IMR-90 (cell line): ENCODE data around the gene UBQLN1. TPM values are rescaled to one million over a fixed set of nuclear protein-coding genes. Genes with fewer than 3 reads are reported as not detected.

Source experiments
- ATAC-seq: fragments of 200-7000 bp; cut with Tn5 transposase; 2 replicates; pipeline ENCODE4 v1.9.1; 2020; ENCODE audit warnings: low read depth, mild to moderate bottlenecking, moderate library complexity
- BruUV-seq: library from RNA; stranded (reverse); fragments of 400-500 nt; replicated peaks from 2 replicates; lab custom pipeline; 2021; lab: Mats Ljungman, UMichigan
- CTCF ChIA-PET: fragments of 300-600 bp; formaldehyde crosslinking; extraction: SDS; loops from one replicate; lab custom pipeline; 2021; ENCODE audit warnings: antibody characterized with exemption; lab: Yijun Ruan, JAX
- POLR2A ChIA-PET: fragments of 300-600 bp; sonication (Branson Sonifier 250); formaldehyde crosslinking; loops from one replicate; lab custom pipeline; 2022; ENCODE audit warnings: antibody characterized with exemption; ENCODE audit not compliant: unreplicated experiment; lab: Charles Lee
- DNase-seq: peaks from one replicate; pipeline ENCODE4 v3.0.0; 2013
- H2AFZ ChIP-seq: replicated peaks from 2 replicates; pipeline ENCODE3; 2013; ENCODE audit warnings: low read length, mild to moderate bottlenecking; ENCODE audit not compliant: poor library complexity
- H2AK5ac ChIP-seq: 2 replicates; pipeline ENCODE4 v1.6.1; 2013; ENCODE audit warnings: low read depth, low read length, inconsistent platforms
- H2AK9ac ChIP-seq: replicated peaks from 2 replicates; pipeline ENCODE3; 2013; ENCODE audit warnings: mild to moderate bottlenecking, low read depth, low read length, moderate library complexity; ENCODE audit not compliant: poor library complexity
- H2BK120ac ChIP-seq: 2 replicates; pipeline ENCODE4 v1.6.1; 2013; ENCODE audit warnings: low read depth, low read length, inconsistent platforms
- H2BK15ac ChIP-seq: 3 replicates; pipeline ENCODE4 v1.6.1; 2013; ENCODE audit warnings: low read depth, low read length, inconsistent platforms
- H2BK20ac ChIP-seq: 2 replicates; pipeline ENCODE4 v1.6.1; 2013; ENCODE audit warnings: low read depth, mild to moderate bottlenecking, inconsistent platforms, low read length, moderate library complexity
- H2BK5ac ChIP-seq: 2 replicates; pipeline ENCODE4 v1.6.1; 2013; ENCODE audit warnings: mild to moderate bottlenecking, low read depth, low read length, inconsistent platforms; ENCODE audit not compliant: poor library complexity, severe bottlenecking
- H3K14ac ChIP-seq: replicated peaks from 2 replicates; pipeline ENCODE4 v1.6.1; 2013; ENCODE audit warnings: low read depth, low read length, inconsistent platforms
- H3K18ac ChIP-seq: 2 replicates; pipeline ENCODE4 v1.6.1; 2013; ENCODE audit warnings: low read depth, low read length, control low read depth
- H3K23ac ChIP-seq: 2 replicates; pipeline ENCODE4 v1.6.1; 2013; ENCODE audit warnings: low read depth, low read length, inconsistent platforms
- H3K27ac ChIP-seq: 2 replicates; pipeline ENCODE4 v1.5.1; 2013; ENCODE audit warnings: mild to moderate bottlenecking, control low read depth, low read length; ENCODE audit not compliant: insufficient read depth
- H3K27me3 ChIP-seq: 2 replicates; pipeline ENCODE4 v1.6.1; 2013; ENCODE audit warnings: low read length; ENCODE audit not compliant: control insufficient read depth, insufficient read depth
- H3K36me3 ChIP-seq: 2 replicates; pipeline ENCODE4 v1.6.1; 2013; ENCODE audit warnings: low read length, mixed read lengths; ENCODE audit not compliant: control insufficient read depth, insufficient read depth
- H3K4ac ChIP-seq: 2 replicates; pipeline ENCODE4 v1.6.1; 2013; ENCODE audit warnings: low read depth, low read length, inconsistent platforms
- H3K4me1 ChIP-seq: 2 replicates; pipeline ENCODE4 v1.6.1; 2013; ENCODE audit warnings: low read length, mixed read lengths; ENCODE audit not compliant: control insufficient read depth, insufficient read depth
- H3K4me2 ChIP-seq: 2 replicates; pipeline ENCODE4 v1.6.1; 2013; ENCODE audit warnings: low read depth, mild to moderate bottlenecking, control low read depth, low read length, moderate library complexity
- H3K4me3 ChIP-seq: 2 replicates; pipeline ENCODE4 v1.5.1; 2013; ENCODE audit warnings: low read depth, mild to moderate bottlenecking, control low read depth, low read length, moderate library complexity; ENCODE audit not compliant: insufficient read depth
- H3K56ac ChIP-seq: 2 replicates; pipeline ENCODE4 v1.6.1; 2013; ENCODE audit warnings: low read length, inconsistent platforms; ENCODE audit not compliant: insufficient read depth; ENCODE audit errors: extremely low read depth
- H3K79me1 ChIP-seq, 2 experiments: 2 replicates each; pipeline ENCODE4 v1.6.1; 2013; ENCODE audit warnings: low read length in 2 of 2, inconsistent platforms in 1 of 2, low read depth in 1 of 2
- H3K9ac ChIP-seq: 2 replicates; pipeline ENCODE4 v1.6.1; 2013; ENCODE audit warnings: low read depth, low read length, control low read depth
- H3K9me1 ChIP-seq: 2 replicates; pipeline ENCODE4 v1.6.1; 2013; ENCODE audit warnings: low read length, inconsistent platforms; ENCODE audit not compliant: insufficient read depth
- H3K9me3 ChIP-seq: 2 replicates; pipeline ENCODE4 v1.6.1; 2013; ENCODE audit warnings: low read length; ENCODE audit not compliant: control insufficient read depth, insufficient read depth
- H4K20me1 ChIP-seq: 2 replicates; pipeline ENCODE4 v1.6.1; 2013; ENCODE audit warnings: low read length, inconsistent platforms; ENCODE audit not compliant: insufficient read depth
- H4K5ac ChIP-seq: 2 replicates; pipeline ENCODE4 v1.6.1; 2013; ENCODE audit warnings: mild to moderate bottlenecking, low read depth, low read length, control low read depth
- H4K8ac ChIP-seq, 2 experiments: 2 replicates each; pipeline ENCODE4 v1.6.1; 2013; ENCODE audit warnings: low read depth in 2 of 2, low read length in 2 of 2, control low read depth in 1 of 2, inconsistent platforms in 1 of 2
- H4K91ac ChIP-seq: 2 replicates; pipeline ENCODE4 v1.6.1; 2013; ENCODE audit warnings: low read depth, low read length, inconsistent platforms; ENCODE audit not compliant: insufficient read depth
- BHLHE40 ChIP-seq: fragments of 150-350 bp; IDR thresholded peaks from 2 replicates; pipeline ENCODE4 v1.6.1; 2016; ENCODE audit warnings: mild to moderate bottlenecking, low read depth, low read length
- CHD1 ChIP-seq: IDR thresholded peaks from 2 replicates; pipeline ENCODE4 v1.6.1; 2012; ENCODE audit warnings: low read depth, low read length, improper control_type of control experiment
- POLR2A ChIP-seq: IDR thresholded peaks from 2 replicates; pipeline ENCODE4 v1.6.1; 2012; ENCODE audit warnings: mild to moderate bottlenecking, low read depth, low read length
- WGBS, 2 experiments: methylation state at CpG; one replicate each; pipeline versions ENCODE4 v1.1.5 to v1.1.7; 2013; ENCODE audit warnings: missing lambda C conversion rate in 2 of 2; ENCODE audit not compliant: insufficient read length in 1 of 2; ENCODE audit errors: extremely low coverage in 2 of 2; 5-methylcytosine and 5-hydroxymethylcytosine counted together
- dilution Hi-C: fragments of 300-500 bp; cut with HindIII; formaldehyde crosslinking; loops from one replicate; pipeline ENCODE4 v1.14.3; 2018; ENCODE audit warnings: low sequenced_read_pairs; ENCODE audit not compliant: unreplicated experiment
- in situ Hi-C: fragments of 300-500 bp; cut with MboI; formaldehyde crosslinking; loops from 3 replicates; pipeline ENCODE4 v1.14.3; 2019; ENCODE audit warnings: low sequenced_read_pairs, inconsistent platforms, mixed read lengths
- intact Hi-C: fragments of 100-400 bp; cut with micrococcal nuclease; formaldehyde crosslinking; loops from 2 replicates; pipeline ENCODE4 v1.10.0; 2022
- polyA plus RNA-seq, 3 experiments: library from polyadenylated mRNA; depleted of rRNA; stranded (reverse); fragments of >200 nt; gene quantifications; 2 replicates each; pipeline ENCODE4 v1.2.3, GENCODE V29; 2012; ENCODE audit warnings: low replicate concordance in 1 of 3
- total RNA-seq: library from RNA; depleted of rRNA; stranded (reverse); fragments of >200 nt; gene quantifications from 2 replicates; pipeline ENCODE4 v1.2.3, GENCODE V29; 2012
- TF ChIP-seq, protein P1 (sequence below): fragments of 150-350 bp; IDR thresholded peaks from 2 replicates; pipeline ENCODE4 v1.6.1; 2016; ENCODE audit warnings: low read depth, mild to moderate bottlenecking, low read length, moderate library complexity, borderline replicate concordance

Gene UBQLN1
- total and polyA plus RNA-seq, 2 of the 4 experiments (the other 2 are of a cell fraction), result 74.3 to 164 TPM

DNA sequence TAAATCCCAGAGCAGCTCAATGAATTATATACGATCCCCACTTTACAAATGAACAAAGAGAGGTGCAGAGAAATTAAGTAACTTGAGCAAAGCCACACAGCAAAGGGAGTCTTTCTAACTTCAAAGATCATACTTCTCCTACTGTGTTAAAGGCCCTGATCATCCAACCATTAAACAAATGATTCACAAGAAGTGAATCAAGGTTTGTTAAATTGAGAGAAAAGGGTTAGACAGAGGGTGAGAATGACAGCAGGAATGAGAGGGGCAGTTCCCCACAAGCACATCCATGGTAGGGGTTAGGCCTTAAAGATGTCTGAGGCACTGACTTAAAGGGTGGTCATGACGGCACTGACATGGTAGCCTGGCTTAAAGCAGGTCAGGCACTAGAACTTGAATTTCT, 74.1 kb downstream of the UBQLN1 start:
- ChIA-PET POLR2A (no interaction called here), CTCF (no interaction called here)
- Histone ChIP-seq H3K56ac (no peak overlapping the region), H3K4ac (no peak overlapping the region), H4K8ac (no peak overlapping the region), H2BK20ac (no peak overlapping the region), H3K9ac (no peak overlapping the region), H2AK9ac (no peak overlapping the region), H4K20me1 (no peaks in the 10 kb centered on the region), H3K27ac (no peak overlapping the region), H2BK120ac (no peak overlapping the region), H3K4me1 (peaks cover 4% of the 10 kb centered on the region; the same call in 1 of the 2 replicates), H3K36me3 (peaks cover 6% of the 10 kb centered on the region; the same call in 1 of the 2 replicates), H3K4me2 (no peak overlapping the region), H3K9me3 (no peaks in the 10 kb centered on the region), H3K23ac (no peak overlapping the region), H4K5ac (no peak overlapping the region), H2AK5ac (no peak overlapping the region), H2AFZ (no peak overlapping the region), H3K14ac (no peak overlapping the region), H2BK15ac (no peak overlapping the region), H3K18ac (no peak overlapping the region), H3K9me1 (no peaks in the 10 kb centered on the region), H3K27me3 (no peaks in the 10 kb centered on the region), H2BK5ac (no peak overlapping the region), H3K79me1 (no peaks in the 10 kb centered on the region), H3K4me3 (no peak overlapping the region), H4K91ac (no peak overlapping the region)
- no TSS peak for BruUV-seq
- intact Hi-C loops (no loop called here), in situ Hi-C loops (no loop called here), dilution Hi-C loops (no loop called here)
- no CpG with 5 or more reads among the region's 2 CpGs for WGBS, 2 experiments
- ATAC-seq (no peak), DNase-seq (no peak)
- TF ChIP-seq, protein P1, sequence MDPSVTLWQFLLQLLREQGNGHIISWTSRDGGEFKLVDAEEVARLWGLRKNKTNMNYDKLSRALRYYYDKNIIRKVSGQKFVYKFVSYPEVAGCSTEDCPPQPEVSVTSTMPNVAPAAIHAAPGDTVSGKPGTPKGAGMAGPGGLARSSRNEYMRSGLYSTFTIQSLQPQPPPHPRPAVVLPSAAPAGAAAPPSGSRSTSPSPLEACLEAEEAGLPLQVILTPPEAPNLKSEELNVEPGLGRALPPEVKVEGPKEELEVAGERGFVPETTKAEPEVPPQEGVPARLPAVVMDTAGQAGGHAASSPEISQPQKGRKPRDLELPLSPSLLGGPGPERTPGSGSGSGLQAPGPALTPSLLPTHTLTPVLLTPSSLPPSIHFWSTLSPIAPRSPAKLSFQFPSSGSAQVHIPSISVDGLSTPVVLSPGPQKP, result no peak
- TF ChIP-seq POLR2A (no peak), BHLHE40 (no peak), CHD1 (no peak)
